GM21381 (cell line): ENCODE results near the gene CLSTN2.

ENCODE experiments used
- ATAC-seq: cut with Tn5 transposase; IDR thresholded peaks from one replicate; pipeline ENCODE4 v1.9.1; 2021; ENCODE audit warnings: mild to moderate bottlenecking, moderate library complexity; ENCODE audit not compliant: unreplicated experiment

The CLSTN2 gene

GRCh38 chr3:140529558-140529957, 594.6 kb downstream of the CLSTN2 start:
- no peak for ATAC-seq

DNA sequence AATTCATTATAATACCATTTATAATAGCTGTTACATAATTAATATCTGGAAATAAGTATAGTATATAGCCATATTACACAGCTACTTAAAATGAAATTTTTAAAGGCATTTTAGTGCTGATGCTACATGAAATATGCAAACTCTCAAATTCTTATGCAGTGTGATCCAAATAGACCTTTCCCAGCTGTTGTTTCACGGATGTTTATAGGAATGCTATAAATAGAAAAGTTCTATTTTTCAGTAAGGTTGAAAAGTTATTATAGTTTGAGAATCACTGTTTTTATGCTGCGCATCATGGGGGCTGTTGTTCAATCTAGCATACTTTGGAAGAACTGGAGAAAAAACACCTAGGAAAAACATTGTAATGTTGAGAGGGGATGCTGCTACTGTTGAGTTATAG, 595.1 kb downstream of the CLSTN2 start:
- no peak for ATAC-seq

GRCh38 chr3:140530603-140531002, 595.6 kb downstream of the CLSTN2 start:
- ATAC-seq: no peak

GRCh38 chr3:140532793-140533330, 597.9 kb downstream of the CLSTN2 start:
- ATAC-seq: no peak

- ATAC-seq: no peak
Observed at GRCh38 chr3:140536926-140537726, 602.1 kb downstream of the CLSTN2 start.

DNA sequence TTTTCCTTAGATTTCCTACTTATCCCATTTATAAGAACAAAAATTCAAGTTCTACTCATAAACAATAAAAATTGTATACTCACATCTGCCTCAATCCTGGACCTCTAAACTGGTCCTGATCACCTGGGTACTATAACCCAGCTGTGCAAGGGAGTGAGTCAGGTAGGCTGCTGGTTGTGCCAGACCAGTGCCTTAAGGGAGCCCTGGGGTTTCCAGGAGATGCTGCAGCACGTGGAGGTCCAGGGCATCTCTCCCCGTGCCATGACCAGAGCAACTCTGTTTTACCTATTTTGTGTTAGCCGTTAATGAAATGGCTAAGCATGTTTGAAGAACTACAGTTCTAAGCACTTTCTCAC, 602.7 kb downstream of the CLSTN2 start:
- ATAC-seq: no peak

DNA sequence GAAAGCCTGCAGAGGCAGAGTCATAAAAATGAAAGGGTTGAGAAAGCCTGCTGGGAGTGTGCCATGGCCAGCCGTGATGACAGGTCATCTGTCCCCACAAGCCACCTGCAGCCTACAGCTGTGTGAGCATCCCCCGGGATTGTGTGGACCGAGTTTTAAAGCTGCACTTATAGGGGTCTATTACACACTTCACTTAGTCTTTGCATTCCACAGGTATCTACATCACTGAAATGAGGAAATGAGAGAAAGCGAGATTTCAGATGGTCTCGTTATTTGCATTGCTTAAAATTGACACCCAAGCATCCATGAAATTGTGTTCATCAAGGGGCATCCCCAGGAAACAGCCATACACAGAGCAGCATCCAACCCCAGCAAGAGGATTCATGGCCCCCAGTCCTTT, 605.3 kb downstream of the CLSTN2 start:
- ATAC-seq: peak; percentile 61

GRCh38 chr3:140541975-140542653, 607.1 kb downstream of the CLSTN2 start:
- no peak for ATAC-seq

- ATAC-seq: no peak
Observed at GRCh38 chr3:140545197-140545596, 610.2 kb downstream of the CLSTN2 start.

GRCh38 chr3:140545756-140546155, 610.8 kb downstream of the CLSTN2 start:
- no peak for ATAC-seq

GRCh38 chr3:140546649-140547048, 611.7 kb downstream of the CLSTN2 start:
- no peak for ATAC-seq

GRCh38 chr3:140552403-140552802, 617.4 kb downstream of the CLSTN2 start:
- no peak for ATAC-seq

GRCh38 chr3:140552898-140553297, 617.9 kb downstream of the CLSTN2 start:
- ATAC-seq: no peak

GRCh38 chr3:140553591-140553990, 618.6 kb downstream of the CLSTN2 start:
- no peak for ATAC-seq

GRCh38 chr3:140555666-140556065, 620.7 kb downstream of the CLSTN2 start:
- no peak for ATAC-seq

DNA sequence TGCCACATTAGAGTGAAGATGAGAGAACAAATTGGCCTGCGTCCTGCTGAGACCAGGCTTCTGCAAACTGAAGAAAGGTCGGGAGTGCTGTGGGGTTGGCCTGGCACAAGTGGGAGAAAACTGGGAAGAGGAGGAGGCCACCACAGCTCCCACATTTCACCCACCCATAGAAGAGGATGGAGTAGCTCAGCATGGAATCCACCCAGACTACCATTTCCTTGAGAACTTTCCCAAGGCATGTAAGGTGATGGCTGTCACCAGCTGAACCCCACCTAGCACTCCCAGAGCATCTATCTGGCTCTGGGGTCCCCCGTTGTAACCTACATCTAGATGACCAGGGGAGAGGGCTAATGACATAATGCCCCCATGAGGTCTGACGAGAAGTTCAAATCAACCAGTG, 622.5 kb downstream of the CLSTN2 start:
- ATAC-seq: no peak

GRCh38 chr3:140559546-140559945, 624.6 kb downstream of the CLSTN2 start:
- no peak for ATAC-seq

DNA sequence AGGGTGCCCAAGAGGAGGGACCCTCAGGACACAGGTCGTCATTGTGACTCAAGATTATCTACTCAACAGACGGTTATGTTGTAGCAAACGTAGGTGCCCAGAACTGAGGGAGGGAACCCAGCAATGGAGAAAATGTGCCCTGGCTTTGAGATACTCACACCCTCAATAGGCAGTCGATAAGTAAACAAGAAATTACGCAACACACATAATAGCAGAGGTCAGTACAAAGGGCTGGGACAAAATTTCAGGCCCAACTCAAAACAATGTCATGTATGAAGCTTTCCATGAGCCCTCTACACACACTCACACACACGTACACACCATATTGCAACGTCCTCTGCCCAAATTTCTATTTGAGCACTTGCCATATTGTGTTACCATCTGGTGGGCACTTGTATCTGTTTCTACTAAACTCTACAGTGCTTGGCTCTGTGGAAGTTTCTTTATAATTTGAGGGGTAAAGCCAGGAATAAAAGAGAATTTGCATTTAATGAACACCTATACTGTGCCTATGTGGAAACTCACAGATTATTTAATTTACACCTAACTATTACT, 628.3 kb downstream of the CLSTN2 start:
- no peak for ATAC-seq

DNA sequence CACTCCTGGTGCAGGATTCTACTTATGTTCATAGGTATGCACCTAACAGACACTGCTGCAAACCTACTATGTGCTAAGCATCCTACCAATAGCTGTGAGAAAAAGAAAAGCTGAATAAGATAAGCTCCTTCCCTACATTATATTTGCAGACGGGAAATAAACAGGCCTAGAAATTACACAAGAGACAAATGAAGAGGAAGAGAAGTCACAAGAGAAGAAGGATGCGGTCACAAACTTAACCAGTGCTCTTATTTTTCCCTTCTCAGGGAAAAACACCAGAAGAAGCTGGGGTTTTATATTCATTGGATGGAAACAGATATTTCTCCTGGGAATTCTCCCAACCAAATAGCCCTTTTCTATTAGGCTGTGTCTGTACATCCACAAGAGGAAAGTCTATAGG, 633.1 kb downstream of the CLSTN2 start:
- ATAC-seq: no peak

GRCh38 chr3:140568842-140569520, 634.0 kb downstream of the CLSTN2 start:
- no peak for ATAC-seq

DNA sequence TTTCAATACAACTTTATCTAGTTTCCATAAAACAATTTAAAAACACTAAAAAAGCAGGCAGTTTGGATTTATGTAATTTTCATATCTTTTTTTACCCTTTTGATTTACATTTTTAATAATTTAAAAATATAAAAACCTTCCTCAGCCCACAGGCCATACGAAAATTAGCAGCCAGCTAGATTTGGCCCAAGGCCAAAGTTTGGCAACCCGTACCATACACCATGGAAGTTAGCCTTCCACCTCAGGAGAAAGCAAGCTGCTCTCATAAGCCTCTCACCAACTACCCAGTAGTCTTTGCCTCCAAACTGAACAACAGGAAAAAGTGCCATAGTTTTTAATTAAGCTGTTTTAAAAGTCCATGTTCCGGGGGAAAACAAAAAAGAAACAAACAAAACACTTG, 635.6 kb downstream of the CLSTN2 start:
- no peak for ATAC-seq
